Activated T-helper 17 cell treated with anti-CD3 and anti-CD28 coated beads, Interleukin-2, amount 50 U/mL, for 72 hours (primary cell): ENCODE measurements around the gene ZNF546. TPM values are rescaled to one million over a fixed set of nuclear protein-coding genes. Genes with fewer than 3 reads are reported as not detected.
"Not testable (repeated sequence)": the region's sequence is repeated elsewhere in the genome, so short reads cannot be mapped to it uniquely, and the experiment has no call there.

Source experiments
- ATAC-seq: fragments of 150-1000 bp; cut with Tn5 transposase; replicated peaks from 2 replicates; pipeline ENCODE4 v1.10.0; 2021; ENCODE audit warnings: mild to moderate bottlenecking, moderate library complexity
- H3K27ac Mint-ChIP-seq: one replicate; pipeline ENCODE4 v1.8.0; 2022; ENCODE audit warnings: mixed read lengths
- H3K27me3 Mint-ChIP-seq: one replicate; pipeline ENCODE4 v1.8.0; 2022; ENCODE audit warnings: mixed read lengths
- H3K36me3 Mint-ChIP-seq: one replicate; pipeline ENCODE4 v1.8.0; 2022; ENCODE audit warnings: low read depth, mild to moderate bottlenecking, mixed read lengths
- H3K4me1 Mint-ChIP-seq: one replicate; pipeline ENCODE4 v1.8.0; 2022; ENCODE audit warnings: mixed read lengths
- H3K4me3 Mint-ChIP-seq: one replicate; pipeline ENCODE4 v1.8.0; 2022; ENCODE audit warnings: mild to moderate bottlenecking, mixed read lengths
- H3K9me3 Mint-ChIP-seq: one replicate; pipeline ENCODE4 v1.8.0; 2022; ENCODE audit warnings: mixed read lengths
- total RNA-seq, 2 donors: library from RNA; stranded (reverse); gene quantifications; one replicate each; pipeline ENCODE4 v1.2.3, GENCODE V29; 2022

Gene ZNF546
- total RNA-seq, 2 donors from 2014 or later = 5.8 to 10.2 TPM

- ATAC-seq = no peak
- Mint-ChIP-seq H3K4me1 (peaks cover 10% of the 10 kb centered on the region), H3K27ac (peak overlapping the region; percentile 93), H3K9me3 (no peaks in the 10 kb centered on the region), H3K27me3 (no peaks in the 10 kb centered on the region), H3K36me3 (peaks cover 11% of the 10 kb centered on the region), H3K4me3 (peak overlapping the region; percentile 92)
Observed at GRCh38 chr19:39998501-39998900, 1.6 kb downstream of the ZNF546 start.

- no peaks in the 10 kb centered on the region for H3K4me1 Mint-ChIP-seq
- peaks cover 5% of the 10 kb centered on the region for H3K9me3 Mint-ChIP-seq
- no peak for ATAC-seq
- H3K36me3 Mint-ChIP-seq = peaks cover 50% of the 10 kb centered on the region
- H3K27ac Mint-ChIP-seq = peak overlapping the region; percentile 3
- no peaks in the 10 kb centered on the region for H3K27me3 Mint-ChIP-seq
- no peak overlapping the region for H3K4me3 Mint-ChIP-seq
Observed at GRCh38 chr19:40005691-40006272, 8.9 kb downstream of the ZNF546 start.

GRCh38 chr19:40006273-40006691 lies 9.4 kb downstream of the ZNF546 start:
- H3K27me3 Mint-ChIP-seq = no peaks in the 10 kb centered on the region
- no peaks in the 10 kb centered on the region for H3K4me1 Mint-ChIP-seq
- H3K4me3 Mint-ChIP-seq = no peak overlapping the region
- H3K36me3 Mint-ChIP-seq = peaks cover 55% of the 10 kb centered on the region
- peak overlapping the region; percentile 3 for H3K27ac Mint-ChIP-seq
- peaks cover 5% of the 10 kb centered on the region for H3K9me3 Mint-ChIP-seq
- no peak for ATAC-seq

GRCh38 chr19:40009674-40010073 lies 12.8 kb downstream of the ZNF546 start:
- no peak overlapping the region for H3K27ac Mint-ChIP-seq
- H3K9me3 Mint-ChIP-seq = peaks cover 13% of the 10 kb centered on the region
- ATAC-seq = no peak
- no peak overlapping the region for H3K4me3 Mint-ChIP-seq
- H3K27me3 Mint-ChIP-seq = no peaks in the 10 kb centered on the region
- no peaks in the 10 kb centered on the region for H3K4me1 Mint-ChIP-seq
- peaks cover 89% of the 10 kb centered on the region for H3K36me3 Mint-ChIP-seq

- ATAC-seq = no peak
- Mint-ChIP-seq H3K4me1 (no peaks in the 10 kb centered on the region), H3K36me3 (peaks cover 58% of the 10 kb centered on the region), H3K4me3 (no peak overlapping the region), H3K27me3 (no peaks in the 10 kb centered on the region), H3K9me3 (peaks cover 22% of the 10 kb centered on the region), H3K27ac (no peak overlapping the region)
Observed at GRCh38 chr19:40013991-40014390, 17.1 kb downstream of the ZNF546 start.

GRCh38 chr19:40023969-40024368 lies 27.1 kb downstream of the ZNF546 start:
- peaks cover 39% of the 10 kb centered on the region for H3K9me3 Mint-ChIP-seq
- H3K36me3 Mint-ChIP-seq = no peaks in the 10 kb centered on the region
- H3K27me3 Mint-ChIP-seq = no peaks in the 10 kb centered on the region
- no peak for ATAC-seq
- H3K4me1 Mint-ChIP-seq = no peaks in the 10 kb centered on the region
- H3K4me3 Mint-ChIP-seq = no peak overlapping the region
- H3K27ac Mint-ChIP-seq = no peak overlapping the region

GRCh38 chr19:40025938-40026596 lies 29.2 kb downstream of the ZNF546 start:
- no peak for ATAC-seq
- no peak overlapping the region for H3K27ac Mint-ChIP-seq
- no peaks in the 10 kb centered on the region for H3K4me1 Mint-ChIP-seq
- no peak overlapping the region for H3K4me3 Mint-ChIP-seq
- H3K36me3 Mint-ChIP-seq = no peaks in the 10 kb centered on the region
- H3K27me3 Mint-ChIP-seq = no peaks in the 10 kb centered on the region
- peaks cover 43% of the 10 kb centered on the region for H3K9me3 Mint-ChIP-seq

- Mint-ChIP-seq H3K27me3 (no peaks in the 10 kb centered on the region), H3K4me1 (no peaks in the 10 kb centered on the region), H3K27ac (no peak overlapping the region), H3K4me3 (no peak overlapping the region), H3K9me3 (peaks cover 40% of the 10 kb centered on the region), H3K36me3 (no peaks in the 10 kb centered on the region)
- no peak for ATAC-seq
Observed at GRCh38 chr19:40026597-40026970, 29.7 kb downstream of the ZNF546 start.

- no peak for ATAC-seq
- Mint-ChIP-seq H3K36me3 (no peaks in the 10 kb centered on the region), H3K9me3 (peaks cover 34% of the 10 kb centered on the region), H3K27me3 (no peaks in the 10 kb centered on the region), H3K4me3 (no peak overlapping the region), H3K4me1 (no peaks in the 10 kb centered on the region), H3K27ac (no peak overlapping the region)
Observed at GRCh38 chr19:40033989-40034560, 37.2 kb downstream of the ZNF546 start.

GRCh38 chr19:40035996-40036395 lies 39.1 kb downstream of the ZNF546 start:
- no peak for ATAC-seq
- Mint-ChIP-seq H3K36me3 (no peaks in the 10 kb centered on the region), H3K4me1 (no peaks in the 10 kb centered on the region), H3K9me3 (peaks cover 29% of the 10 kb centered on the region), H3K27ac (no peak overlapping the region), H3K4me3 (no peak overlapping the region), H3K27me3 (no peaks in the 10 kb centered on the region)

- H3K27me3 Mint-ChIP-seq, H3K36me3 Mint-ChIP-seq, ATAC-seq, H3K4me1 Mint-ChIP-seq, H3K27ac Mint-ChIP-seq, H3K4me3 Mint-ChIP-seq: not testable (repeated sequence)
- peaks cover 26% of the 10 kb centered on the region for H3K9me3 Mint-ChIP-seq
Observed at GRCh38 chr19:40038047-40038446, 41.2 kb downstream of the ZNF546 start.

- H3K9me3 Mint-ChIP-seq = peaks cover 22% of the 10 kb centered on the region
- ATAC-seq = not testable (repeated sequence)
Observed at GRCh38 chr19:40041718-40042117, 44.9 kb downstream of the ZNF546 start.

GRCh38 chr19:40053491-40053890 lies 56.6 kb downstream of the ZNF546 start:
- Mint-ChIP-seq H3K36me3 (peaks cover 17% of the 10 kb centered on the region), H3K9me3 (no peaks in the 10 kb centered on the region), H3K4me1 (peaks cover 25% of the 10 kb centered on the region), H3K27ac (no peak overlapping the region), H3K27me3 (no peaks in the 10 kb centered on the region), H3K4me3 (peak overlapping the region; percentile 97)
- no peak for ATAC-seq

More at GRCh38 chr19:40041718-40042117, 44.9 kb downstream of the ZNF546 start:
- peaks cover 41% of the 10 kb centered on the region for H3K36me3 Mint-ChIP-seq
- not testable (repeated sequence) for H3K27me3 Mint-ChIP-seq, H3K4me3 Mint-ChIP-seq, H3K27ac Mint-ChIP-seq, H3K4me1 Mint-ChIP-seq

- no peak for ATAC-seq
- Mint-ChIP-seq H3K27ac (no peak overlapping the region), H3K36me3 (peaks cover 8% of the 10 kb centered on the region), H3K4me3 (peak overlapping the region; percentile 97), H3K9me3 (peaks cover 6% of the 10 kb centered on the region), H3K4me1 (peaks cover 21% of the 10 kb centered on the region), H3K27me3 (peaks cover 2% of the 10 kb centered on the region)
Observed at GRCh38 chr19:40054632-40055031, 57.8 kb downstream of the ZNF546 start.

GRCh38 chr19:40055049-40055448 lies 58.2 kb downstream of the ZNF546 start:
- Mint-ChIP-seq H3K36me3 (peaks cover 6% of the 10 kb centered on the region), H3K27me3 (peaks cover 6% of the 10 kb centered on the region), H3K4me1 (peaks cover 21% of the 10 kb centered on the region), H3K9me3 (peaks cover 9% of the 10 kb centered on the region), H3K4me3 (peak overlapping the region; percentile 97), H3K27ac (no peak overlapping the region)
- no peak for ATAC-seq
